HG03558 (cell line): Measurements from ENCODE around the gene NCK1.

Experiments used
- ATAC-seq: cut with Tn5 transposase; IDR thresholded peaks from one replicate; pipeline ENCODE4 v1.9.1; 2021; ENCODE audit warnings: moderate number of reproducible peaks; ENCODE audit not compliant: unreplicated experiment; ENCODE audit errors: extremely low read depth

Gene NCK1

GRCh38 chr3:136904746-136905145 lies 42.7 kb downstream of the NCK1 start:
- no peak for ATAC-seq

GRCh38 chr3:136905549-136905948 lies 43.5 kb downstream of the NCK1 start:
- no peak for ATAC-seq

GRCh38 chr3:136906725-136907124 lies 44.7 kb downstream of the NCK1 start:
- no peak for ATAC-seq

- no peak for ATAC-seq
These were observed 46.3 kb downstream of the NCK1 start for GRCh38 chr3:136908297-136908696.

GRCh38 chr3:136909187-136909586 lies 47.2 kb downstream of the NCK1 start:
- ATAC-seq: no peak

GRCh38 chr3:136910697-136911096 lies 48.7 kb downstream of the NCK1 start:
- no peak for ATAC-seq

GRCh38 chr3:136913168-136913567 lies 51.2 kb downstream of the NCK1 start:
- ATAC-seq: no peak

GRCh38 chr3:136914739-136915138 lies 52.7 kb downstream of the NCK1 start:
- no peak for ATAC-seq

- no peak for ATAC-seq
These were observed 54.2 kb downstream of the NCK1 start for GRCh38 chr3:136916223-136916622.

- ATAC-seq: no peak
These were observed 58.0 kb downstream of the NCK1 start for GRCh38 chr3:136919799-136920580.

GRCh38 chr3:136920904-136921611 lies 59.0 kb downstream of the NCK1 start:
- ATAC-seq: no peak

- no peak for ATAC-seq
These were observed 63.6 kb downstream of the NCK1 start for GRCh38 chr3:136925425-136926190.

GRCh38 chr3:136928240-136928639 lies 66.2 kb downstream of the NCK1 start:
- no peak for ATAC-seq

- no peak for ATAC-seq
These were observed 68.1 kb downstream of the NCK1 start for GRCh38 chr3:136929977-136930670.

GRCh38 chr3:136931606-136932005 lies 69.6 kb downstream of the NCK1 start:
- ATAC-seq: no peak

GRCh38 chr3:136932523-136932922 lies 70.5 kb downstream of the NCK1 start:
- ATAC-seq: no peak

GRCh38 chr3:136932978-136933772 lies 71.2 kb downstream of the NCK1 start:
- ATAC-seq: no peak

GRCh38 chr3:136937175-136937574 lies 75.2 kb downstream of the NCK1 start:
- no peak for ATAC-seq

- no peak for ATAC-seq
These were observed 75.8 kb downstream of the NCK1 start for GRCh38 chr3:136937851-136938250.

GRCh38 chr3:136938334-136938733 lies 76.3 kb downstream of the NCK1 start:
- ATAC-seq: no peak
